ENCODE measurements around the gene RAVER2. TPM values are rescaled to one million over a fixed set of nuclear protein-coding genes. Genes with fewer than 3 reads are reported as not detected.

Gene RAVER2
- total and polyA plus RNA-seq, 2 donors (not counting 3 experiments of a cell fraction or from before 2014, with no cell fraction given) = 6.0 to 13.9 TPM

DNA sequence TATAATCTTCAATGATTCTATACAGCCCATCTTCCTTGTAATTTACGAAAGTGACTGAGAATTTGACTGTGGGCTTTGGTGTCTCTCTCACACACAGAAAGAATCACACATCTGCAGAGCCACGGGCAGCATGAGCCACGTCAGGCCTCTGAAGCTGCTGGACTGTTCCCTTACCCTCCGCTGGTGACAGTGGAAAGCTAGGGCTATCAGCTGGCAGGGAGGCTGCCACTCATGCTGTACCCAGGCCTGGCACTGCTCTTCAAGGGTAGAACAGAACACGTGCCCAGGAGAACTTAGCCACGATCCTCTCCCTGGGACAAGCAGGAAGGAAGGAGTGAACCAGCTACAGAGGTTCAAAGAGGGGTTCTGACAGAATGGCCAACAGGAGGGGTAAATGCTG, 130.7 kb downstream of the RAVER2 start:
- peaks cover 19% of the 10 kb centered on the region for H3K79me2 ChIP-seq (ENCODE audit: control insufficient read depth, insufficient read depth, low read length)
- no peak for FAIRE-seq
- peaks cover 8 to 25% of the 10 kb centered on the region in 2 experiments for H3K36me3 ChIP-seq (ENCODE audit: control insufficient read depth in 2 of 2, extremely low read depth in 1 of 2, insufficient read depth in 2 of 2, low read length in 2 of 2)
- intact Hi-C loops (cut with micrococcal nuclease) = loop anchor here (5.0 kb wide), 2 partner anchors 192 to 547 kb away; partner anchors contain the start of genes LEPR and LEPROT
- H3K4me3 ChIP-seq (replicated peaks in 1 of 3; ENCODE audit: insufficient read depth in 1 of 3, low read depth in 1 of 3, low read length in 3 of 3) = no peak overlapping the region
- CTCF ChIA-PET = interaction anchor here (0.9 kb wide), 1 partner anchor 87 kb away, joined by 3 read pairs; no protein-coding TSS in a partner anchor
- no peaks in the 10 kb centered on the region for H3K9me3 ChIP-seq (replicated peaks; ENCODE audit: control insufficient read depth, insufficient read depth, low read length)
- no peak overlapping the region for H3K4me2 ChIP-seq (ENCODE audit: insufficient read depth, low read length)
- H4K20me1 ChIP-seq (replicated peaks; ENCODE audit: control insufficient read depth, extremely low read depth, insufficient read depth, low read length) = no peaks in the 10 kb centered on the region
- BruUV-seq (replicated peaks) = no TSS peak
- no peaks in the 10 kb centered on the region for H3K27me3 ChIP-seq (ENCODE audit: control insufficient read depth in 2 of 2, insufficient read depth in 2 of 2, low read length in 2 of 2)
- H3K27ac ChIP-seq (ENCODE audit: insufficient read depth, low read depth, low read length) = no peak overlapping the region
- dilution Hi-C loops (cut with MboI; ENCODE audit: extremely low pct_ligation_motif_present, low sequenced_read_pairs) = no loop called here
- H3K4me1 ChIP-seq (ENCODE audit: control insufficient read depth, extremely low read depth, insufficient read depth, low read length) = peaks cover 59% of the 10 kb centered on the region
- H2AFZ ChIP-seq (ENCODE audit: low read depth, low read length) = no peak overlapping the region
- no peak overlapping the region for H3K9ac ChIP-seq (replicated peaks; ENCODE audit: extremely low read depth, insufficient read depth, low read length)
- POLR2A ChIA-PET = no interaction called here
- TF ChIP-seq JUN (IDR thresholded peaks at IDR 0.05; ENCODE audit: borderline replicate concordance, insufficient read depth, insufficient read length, low read depth) (no peak), FOS (IDR thresholded peaks at IDR 0.05; ENCODE audit: borderline replicate concordance, insufficient read depth, low read length) (no peak), GATA2 (IDR thresholded peaks at IDR 0.05; ENCODE audit: insufficient read depth, insufficient read length, low read depth, low read length) (no peak), POLR2A (IDR thresholded peaks at IDR 0.05; ENCODE audit: low read depth, low read length) (no peak), MYC (IDR thresholded peaks at IDR 0.05; ENCODE audit: low read depth, low read length) (no peak), CTCF (IDR thresholded peaks at IDR 0.05; ENCODE audit: extremely low read depth in 1 of 2, insufficient read depth in 1 of 2, low read depth in 1 of 2, low read length in 2 of 2) (no peak), POLR2AphosphoS5 (IDR thresholded peaks at IDR 0.05; ENCODE audit: insufficient read depth, low read depth, low read length) (no peak), EZH2 (IDR thresholded peaks at IDR 0.05; ENCODE audit: borderline replicate concordance, low read depth, low read length, severe bottlenecking) (no peak)
- TF ChIP-seq, protein P1, sequence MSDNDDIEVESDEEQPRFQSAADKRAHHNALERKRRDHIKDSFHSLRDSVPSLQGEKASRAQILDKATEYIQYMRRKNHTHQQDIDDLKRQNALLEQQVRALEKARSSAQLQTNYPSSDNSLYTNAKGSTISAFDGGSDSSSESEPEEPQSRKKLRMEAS (IDR thresholded peaks at IDR 0.05; ENCODE audit: insufficient read depth, insufficient read length) = no peak
- no peaks in the 10 kb centered on the region for H3K9me1 ChIP-seq (replicated peaks; ENCODE audit: control insufficient read depth, extremely low read depth, insufficient read depth, low read length)
- DNase-seq (ENCODE audit: low read depth, low spot score) = no peak
